Peyer's patch (tissue), 4 donors: ENCODE results near the gene TTC16. TPM values are rescaled to one million over a fixed set of nuclear protein-coding genes. Genes with fewer than 3 reads are reported as not detected.
A peak's percentile ranks its signal among the peaks of the same experiment; 100 is the strongest.

Experiments used
- DNase-seq, 3 donors: peaks; one replicate each; pipeline ENCODE4 v3.0.0-alpha.2; 2017 to 2019
- H3K27ac ChIP-seq, 4 donors: fragments of 200-600 bp; sonication (generic); one replicate each; pipeline ENCODE4 v1.5.1; 2016 to 2019
- H3K27me3 ChIP-seq, 2 donors: fragments of 200-600 bp; sonication (generic); one replicate each; pipeline ENCODE4 v1.5.1; 2019
- H3K36me3 ChIP-seq, 3 donors: fragments of 200-600 bp; sonication (generic); one replicate each; pipeline ENCODE4 v1.5.1; 2016 to 2019
- H3K4me1 ChIP-seq, 4 donors: fragments of 200-600 bp; sonication (generic); one replicate each; pipeline ENCODE4 v1.5.1; 2016 to 2019
- H3K4me3 ChIP-seq, 4 donors: fragments of 200-600 bp; sonication (generic); 1 replicate in 3 of 4; 2 replicates in 1 of 4; pipeline ENCODE4 v1.5.1; 2016 to 2019; ENCODE audit warnings: mild to moderate bottlenecking in 1 of 4
- H3K9me3 ChIP-seq, 4 donors: fragments of 200-600 bp; sonication (generic); one replicate each; pipeline ENCODE4 v1.5.1; 2016 to 2019; ENCODE audit warnings: mild to moderate bottlenecking in 1 of 4
- CTCF ChIP-seq, 6 experiments: fragments of 450-650 bp in 4 of 6; fragments of 200-600 bp in 2 of 6; sonication (generic) in 1 of 6; IDR thresholded peaks; one replicate each; pipeline ENCODE4 v1.5.1; 2017 to 2019; ENCODE audit warnings: antibody characterized with exemption in 6 of 6, mild to moderate bottlenecking in 3 of 6, moderate library complexity in 1 of 6
- POLR2A ChIP-seq, 2 donors: fragments of 450-650 bp; IDR thresholded peaks; one replicate each; pipeline ENCODE4 v1.5.1; 2017; ENCODE audit warnings: antibody characterized with exemption in 2 of 2, mild to moderate bottlenecking in 2 of 2, moderate library complexity in 2 of 2
- total RNA-seq, 4 donors: library from RNA; depleted of rRNA; stranded (reverse); fragments of >200 nt; gene quantifications; one replicate each; pipeline ENCODE4 v1.1.0, GENCODE V29; 2016

TTC16 gene
- total RNA-seq, 4 donors from 2014 or later, result not detected

GRCh38 chr9:127706836-127707241 lies 9.0 kb upstream of the TTC16 start, which contains the start of gene CFAP157:
Gene CFAP157 (plus strand): TSS chr9:127706988. CDS start chr9:127707032, 44 bp downstream.
- no peaks in the 10 kb centered on the region for H3K27me3 ChIP-seq
- no peaks in the 10 kb centered on the region for H3K36me3 ChIP-seq
- H3K4me3 ChIP-seq, result no peak within 1 kb of the TSS
- no peak for DNase-seq
- TF ChIP-seq POLR2A (IDR thresholded peaks at IDR 0.05) (no peak), CTCF (IDR thresholded peaks at IDR 0.05) (no peak)
- H3K4me1 ChIP-seq, result no peaks in the 10 kb centered on the region
- no peaks in the 10 kb centered on the region for H3K9me3 ChIP-seq
- H3K27ac ChIP-seq, result no peak within 1 kb of the TSS

- DNase-seq, result no peak
- Histone ChIP-seq H3K27me3 (no peaks in the 10 kb centered on the region), H3K36me3 (no peaks in the 10 kb centered on the region), H3K4me3 (no peak overlapping the region), H3K9me3 (no peaks in the 10 kb centered on the region), H3K4me1 (no peaks in the 10 kb centered on the region), H3K27ac (no peak overlapping the region)
- TF ChIP-seq CTCF (IDR thresholded peaks at IDR 0.05) (peak in 1 of 6 experiments; percentile 19), POLR2A (IDR thresholded peaks at IDR 0.05) (no peak)
These were observed 8.1 kb upstream of the TTC16 start for GRCh38 chr9:127707766-127708165.

GRCh38 chr9:127708952-127709587 lies 6.8 kb upstream of the TTC16 start:
- no peak for DNase-seq
- no peak overlapping the region for H3K4me3 ChIP-seq
- H3K27ac ChIP-seq, result no peak overlapping the region
- peaks cover 0 to 1% (median 0%) of the 10 kb centered on the region in 4 donors for H3K4me1 ChIP-seq
- no peaks in the 10 kb centered on the region for H3K9me3 ChIP-seq
- TF ChIP-seq POLR2A (IDR thresholded peaks at IDR 0.05), result no peak
- no peak for TF ChIP-seq CTCF (IDR thresholded peaks at IDR 0.05)
- H3K36me3 ChIP-seq, result no peaks in the 10 kb centered on the region
- no peaks in the 10 kb centered on the region for H3K27me3 ChIP-seq

- H3K27me3 ChIP-seq, result no peaks in the 10 kb centered on the region
- H3K9me3 ChIP-seq, result no peaks in the 10 kb centered on the region
- peaks cover 0 to 12% (median 5%) of the 10 kb centered on the region in 4 donors for H3K4me1 ChIP-seq
- DNase-seq, result no peak
- no peaks in the 10 kb centered on the region for H3K36me3 ChIP-seq
- H3K4me3 ChIP-seq, result no peak overlapping the region
- H3K27ac ChIP-seq, result no peak overlapping the region
- no peak for TF ChIP-seq POLR2A (IDR thresholded peaks at IDR 0.05)
- no peak for TF ChIP-seq CTCF (IDR thresholded peaks at IDR 0.05)
These were observed 5.6 kb upstream of the TTC16 start for GRCh38 chr9:127710204-127710783.

- Histone ChIP-seq H3K27me3 (no peaks in the 10 kb centered on the region), H3K4me3 (no peak overlapping the region), H3K9me3 (no peaks in the 10 kb centered on the region), H3K36me3 (no peaks in the 10 kb centered on the region), H3K27ac (no peak overlapping the region), H3K4me1 (peaks cover 0 to 13% (median 8%) of the 10 kb centered on the region in 4 donors)
- TF ChIP-seq CTCF (IDR thresholded peaks at IDR 0.05), result no peak
- TF ChIP-seq POLR2A (IDR thresholded peaks at IDR 0.05), result no peak
- DNase-seq, result no peak
These were observed 4.6 kb upstream of the TTC16 start for GRCh38 chr9:127711226-127711701.
